Hematopoietic multipotent progenitor cell treated with erythropoietin and hydrocortisone succinate and interleukin-3 and kit ligand, for 15 days (in vitro differentiated cells): ENCODE data around the gene BTBD19.
"Not testable (repeated sequence)": the region's sequence is repeated elsewhere in the genome, so short reads cannot be mapped to it uniquely, and the experiment has no call there.

Experiments
- DNase-seq: peaks from one replicate; pipeline ENCODE4 v3.0.0-alpha.2; 2015; ENCODE audit warnings: low spot score

The BTBD19 gene

GRCh38 chr1:44787506-44787905 lies 20.8 kb upstream of the BTBD19 start:
- DNase-seq = no peak

- peak; percentile 2 for DNase-seq
These were observed 20.0 kb upstream of the BTBD19 start, which contains the start of gene BEST4 for GRCh38 chr1:44788120-44788860. BEST4 (minus strand) TSS chr1:44788170; CDS start chr1:44787705, 465 bp downstream.

- no peak for DNase-seq
These were observed 17.1 kb upstream of the BTBD19 start for GRCh38 chr1:44790968-44791801.

- no peak for DNase-seq
These were observed 15.4 kb upstream of the BTBD19 start for GRCh38 chr1:44792736-44793502.

GRCh38 chr1:44797886-44798285 lies 10.4 kb upstream of the BTBD19 start:
- not testable (repeated sequence) for DNase-seq

- DNase-seq = no peak
These were observed 9.6 kb upstream of the BTBD19 start for GRCh38 chr1:44798481-44799365.

- peak; percentile 98 for DNase-seq
These were observed 8.3 kb upstream of the BTBD19 start, which contains the start of gene PLK3 for GRCh38 chr1:44799770-44800584. PLK3 (plus strand) TSS chr1:44800377; CDS start chr1:44800464, 87 bp downstream.

GRCh38 chr1:44801491-44802305 lies 6.6 kb upstream of the BTBD19 start:
- DNase-seq = no peak

- no peak for DNase-seq
These were observed 5.8 kb upstream of the BTBD19 start for GRCh38 chr1:44802306-44803061.

- no peak for DNase-seq
These were observed 5.3 kb upstream of the BTBD19 start for GRCh38 chr1:44803062-44803311.

GRCh38 chr1:44803312-44804095 lies 4.8 kb upstream of the BTBD19 start:
- no peak for DNase-seq

GRCh38 chr1:44805311-44806024 lies 2.9 kb upstream of the BTBD19 start:
- DNase-seq = no peak

GRCh38 chr1:44806025-44806703 lies 2.2 kb upstream of the BTBD19 start:
- no peak for DNase-seq

GRCh38 chr1:44806704-44807363 lies 1.5 kb upstream of the BTBD19 start, which contains the start of gene DYNLT4:
DYNLT4 (minus strand) TSS chr1:44807351; CDS start chr1:44806668, 683 bp downstream.
- no peak for DNase-seq

GRCh38 chr1:44807364-44808062 lies 810 bp upstream of the BTBD19 start:
- DNase-seq = peak; percentile 83
